Measurements from ENCODE around the gene ABHD14A.

GRCh38 chr3:51969841-51970240 lies 5.0 kb upstream of the ABHD14A start:
- TF ChIP-seq CTCF (IDR thresholded peaks at IDR 0.05) (no peak), POLR2A (IDR thresholded peaks at IDR 0.05) (no peak)
